ENCODE data around the gene CUX1. TPM values are rescaled to one million over a fixed set of nuclear protein-coding genes. Genes with fewer than 3 reads are reported as not detected.

The CUX1 gene
- total RNA-seq, 3 donors from 2014 or later, result 85.2 to 167 (median 120) TPM

DNA sequence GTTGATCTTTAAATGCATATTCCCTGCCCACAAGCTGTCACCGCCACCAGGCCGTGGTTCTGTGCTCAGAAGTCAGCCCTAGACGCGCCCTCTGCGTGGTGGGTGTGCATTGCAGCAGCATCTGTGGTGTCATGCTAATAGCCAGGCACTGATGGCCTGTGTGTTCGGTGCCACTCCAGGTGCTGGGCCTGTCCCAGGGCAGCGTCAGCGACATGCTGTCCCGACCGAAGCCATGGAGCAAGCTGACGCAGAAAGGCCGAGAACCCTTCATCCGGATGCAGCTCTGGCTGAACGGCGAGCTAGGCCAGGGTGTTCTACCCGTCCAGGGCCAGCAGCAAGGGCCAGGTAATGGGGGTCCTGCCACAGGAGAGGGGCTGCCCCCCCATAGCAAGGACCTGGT lies 386.8 kb downstream of the CUX1 start:
- no peak for ATAC-seq
- intact Hi-C loops (cut with DNase I, micrococcal nuclease), result no loop called here
- no peaks in the 10 kb centered on the region for H3K9me3 ChIP-seq
- DNase-seq, result no peak
- no peaks in the 10 kb centered on the region for H3K36me3 ChIP-seq (ENCODE audit: low read depth)
- H3K4me1 ChIP-seq (ENCODE audit: low read depth), result no peaks in the 10 kb centered on the region
- H3K4me3 ChIP-seq, result no peak overlapping the region
- TF ChIP-seq, protein P1, sequence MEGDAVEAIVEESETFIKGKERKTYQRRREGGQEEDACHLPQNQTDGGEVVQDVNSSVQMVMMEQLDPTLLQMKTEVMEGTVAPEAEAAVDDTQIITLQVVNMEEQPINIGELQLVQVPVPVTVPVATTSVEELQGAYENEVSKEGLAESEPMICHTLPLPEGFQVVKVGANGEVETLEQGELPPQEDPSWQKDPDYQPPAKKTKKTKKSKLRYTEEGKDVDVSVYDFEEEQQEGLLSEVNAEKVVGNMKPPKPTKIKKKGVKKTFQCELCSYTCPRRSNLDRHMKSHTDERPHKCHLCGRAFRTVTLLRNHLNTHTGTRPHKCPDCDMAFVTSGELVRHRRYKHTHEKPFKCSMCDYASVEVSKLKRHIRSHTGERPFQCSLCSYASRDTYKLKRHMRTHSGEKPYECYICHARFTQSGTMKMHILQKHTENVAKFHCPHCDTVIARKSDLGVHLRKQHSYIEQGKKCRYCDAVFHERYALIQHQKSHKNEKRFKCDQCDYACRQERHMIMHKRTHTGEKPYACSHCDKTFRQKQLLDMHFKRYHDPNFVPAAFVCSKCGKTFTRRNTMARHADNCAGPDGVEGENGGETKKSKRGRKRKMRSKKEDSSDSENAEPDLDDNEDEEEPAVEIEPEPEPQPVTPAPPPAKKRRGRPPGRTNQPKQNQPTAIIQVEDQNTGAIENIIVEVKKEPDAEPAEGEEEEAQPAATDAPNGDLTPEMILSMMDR (IDR thresholded peaks at IDR 0.05), result no peak

DNA sequence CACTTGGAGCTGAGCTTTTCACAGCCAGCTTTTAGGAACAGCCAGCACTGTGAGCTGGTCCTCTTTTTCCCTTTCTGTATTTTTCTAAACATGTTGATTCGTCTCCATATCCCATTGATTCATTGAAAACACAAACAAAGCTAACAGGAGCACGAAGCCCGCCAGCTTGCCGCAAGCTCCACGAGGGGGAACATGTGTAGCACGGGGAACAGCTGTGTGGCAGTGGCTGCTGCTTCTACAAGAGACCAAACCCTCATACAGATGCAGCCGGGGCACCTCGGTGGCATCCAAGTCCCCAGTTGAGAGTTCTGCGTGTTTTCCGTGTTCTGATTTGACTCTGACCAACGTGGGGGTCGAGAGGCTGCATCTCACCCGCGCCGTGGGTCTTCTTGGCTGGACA lies 388.5 kb downstream of the CUX1 start:
- TF ChIP-seq, protein P1 (IDR thresholded peaks at IDR 0.05), result no peak
- Histone ChIP-seq H3K36me3 (ENCODE audit: low read depth) (no peaks in the 10 kb centered on the region), H3K4me3 (no peak overlapping the region), H3K9me3 (no peaks in the 10 kb centered on the region), H3K4me1 (ENCODE audit: low read depth) (no peaks in the 10 kb centered on the region)
- ATAC-seq (no peak), DNase-seq (no peak)
- intact Hi-C loops (cut with DNase I, micrococcal nuclease), result no loop called here

DNA sequence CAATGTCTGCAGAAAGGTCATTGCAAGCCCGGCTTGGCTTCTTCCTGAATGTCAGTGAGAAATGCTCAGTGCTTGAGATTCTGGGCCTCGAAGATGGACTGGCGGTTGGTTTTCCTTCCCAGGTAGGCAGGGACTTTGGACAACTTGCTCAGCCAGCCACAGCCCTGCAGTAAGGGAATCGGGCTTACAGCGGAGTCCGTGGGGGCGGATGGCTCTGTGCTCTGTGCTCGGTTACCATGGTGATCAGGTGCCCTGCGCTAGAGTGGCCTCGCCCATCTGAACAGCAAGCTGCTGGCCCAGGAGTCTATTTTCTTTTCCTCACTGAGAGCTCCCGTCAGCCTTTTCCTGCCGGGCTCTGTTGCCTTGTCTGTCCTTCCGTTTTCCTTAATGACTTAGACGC lies 391.4 kb downstream of the CUX1 start:
- Histone ChIP-seq H3K9me3 (no peaks in the 10 kb centered on the region), H3K4me1 (ENCODE audit: low read depth) (no peaks in the 10 kb centered on the region), H3K4me3 (no peak overlapping the region), H3K36me3 (ENCODE audit: low read depth) (no peaks in the 10 kb centered on the region)
- TF ChIP-seq, protein P1 (IDR thresholded peaks at IDR 0.05), result no peak
- no peak for DNase-seq
- intact Hi-C loops (cut with DNase I, micrococcal nuclease), result no loop called here
- peak; percentile 63 for ATAC-seq

DNA sequence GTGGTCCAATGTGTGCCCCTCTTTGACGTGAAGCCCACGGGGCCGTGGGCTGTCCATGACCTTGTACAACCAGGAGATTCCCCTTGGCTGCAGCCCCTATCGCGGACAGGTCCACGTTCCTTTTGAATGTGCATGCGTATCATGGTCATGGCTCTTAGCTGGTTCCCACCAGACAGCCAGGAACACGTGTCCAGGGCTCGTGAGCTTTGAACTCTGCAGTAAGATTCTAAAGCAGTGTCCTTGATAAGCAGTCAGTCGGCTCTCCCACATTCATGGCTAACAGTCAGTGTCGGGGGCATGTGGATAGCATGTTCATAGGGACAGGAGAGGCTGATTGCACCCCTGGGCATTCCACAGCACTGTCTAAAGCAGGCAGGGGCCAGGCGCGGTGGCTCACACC lies 393.4 kb downstream of the CUX1 start:
- H3K4me3 ChIP-seq, result no peak overlapping the region
- DNase-seq (no peak), ATAC-seq (no peak)
- TF ChIP-seq, protein P1 (IDR thresholded peaks at IDR 0.05), result no peak
- no peaks in the 10 kb centered on the region for H3K9me3 ChIP-seq
- H3K36me3 ChIP-seq (ENCODE audit: low read depth), result no peaks in the 10 kb centered on the region
- no peaks in the 10 kb centered on the region for H3K4me1 ChIP-seq (ENCODE audit: low read depth)
- intact Hi-C loops (cut with DNase I, micrococcal nuclease), result no loop called here

DNA sequence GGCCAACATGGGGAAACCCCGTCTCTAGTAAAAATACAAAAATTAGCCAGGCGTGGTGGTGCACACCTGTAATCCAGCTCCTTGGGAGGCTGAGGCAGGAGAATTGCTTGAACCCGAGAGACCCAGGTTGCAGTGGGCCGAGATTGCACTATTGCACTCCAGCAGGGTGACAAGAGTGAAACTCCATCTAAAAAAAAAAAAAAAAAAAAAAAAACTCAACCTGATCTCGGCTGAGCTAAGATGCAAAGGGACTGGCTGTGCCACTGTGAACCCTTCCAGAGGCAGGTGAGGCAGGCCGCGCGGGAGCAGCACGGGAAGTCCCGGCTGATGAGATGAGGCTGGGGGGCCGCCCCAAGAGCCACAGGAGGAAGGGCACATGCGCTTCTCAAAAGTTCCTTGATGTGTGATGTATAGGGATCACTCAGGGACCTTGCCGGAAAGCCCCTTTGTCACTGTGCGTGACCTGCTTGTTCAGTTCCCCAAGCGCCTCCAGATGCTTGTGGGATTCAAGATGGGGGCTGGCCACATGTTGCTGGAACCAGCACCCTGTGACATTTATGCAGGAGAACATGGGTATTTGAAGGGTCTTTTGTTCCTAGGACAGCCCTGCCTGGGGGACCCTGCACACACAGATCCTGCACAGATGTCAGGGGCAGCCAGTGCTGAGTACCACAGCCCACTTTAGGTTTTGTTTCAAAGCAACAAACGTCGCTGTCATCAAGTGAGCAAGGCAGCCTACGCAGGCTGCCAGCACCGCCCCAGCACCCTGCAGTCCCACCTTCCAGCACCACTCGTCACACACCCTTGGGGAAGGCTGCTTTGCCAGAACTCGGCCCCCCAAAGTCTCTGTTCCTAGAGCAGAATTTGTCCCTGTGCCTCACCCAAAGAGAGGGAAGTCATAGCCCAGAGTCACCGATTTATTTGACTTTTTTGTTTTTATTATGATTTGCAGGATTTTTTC lies 394.4 kb downstream of the CUX1 start:
- DNase-seq (no peak), ATAC-seq (no peak)
- TF ChIP-seq, protein P1 (IDR thresholded peaks at IDR 0.05), result no peak
- H3K4me3 ChIP-seq, result no peak overlapping the region
- intact Hi-C loops (cut with DNase I, micrococcal nuclease), result no loop called here
- H3K36me3 ChIP-seq (ENCODE audit: low read depth), result no peaks in the 10 kb centered on the region
- no peaks in the 10 kb centered on the region for H3K9me3 ChIP-seq
- H3K4me1 ChIP-seq (ENCODE audit: low read depth), result no peaks in the 10 kb centered on the region

All from mucosa of descending colon (tissue), 3 donors.